HG03460 (cell line): ENCODE measurements around the gene SLC29A4.

Source experiments
- ATAC-seq: cut with Tn5 transposase; IDR thresholded peaks from one replicate; pipeline ENCODE4 v1.9.1; 2021; ENCODE audit not compliant: unreplicated experiment

Gene SLC29A4

GRCh38 chr7:5350600-5351385 is 68.0 kb downstream of the SLC29A4 start:
- ATAC-seq: no peak

- no peak for ATAC-seq
Measured at GRCh38 chr7:5351507-5352265, 68.9 kb downstream of the SLC29A4 start.

- ATAC-seq: no peak
Measured at GRCh38 chr7:5352440-5353010, 69.8 kb downstream of the SLC29A4 start.

- no peak for ATAC-seq
Measured at GRCh38 chr7:5354460-5355232, 71.9 kb downstream of the SLC29A4 start.
